KG1 (cell line): ENCODE results near the gene SSR2.
"Not testable (repeated sequence)": the region's sequence is repeated elsewhere in the genome, so short reads cannot be mapped to it uniquely, and the experiment has no call there.

Source experiments
- DNase-seq: peaks from one replicate; lab custom pipeline; 2025; lab: John Stamatoyannopoulos, UW

SSR2 gene

DNA sequence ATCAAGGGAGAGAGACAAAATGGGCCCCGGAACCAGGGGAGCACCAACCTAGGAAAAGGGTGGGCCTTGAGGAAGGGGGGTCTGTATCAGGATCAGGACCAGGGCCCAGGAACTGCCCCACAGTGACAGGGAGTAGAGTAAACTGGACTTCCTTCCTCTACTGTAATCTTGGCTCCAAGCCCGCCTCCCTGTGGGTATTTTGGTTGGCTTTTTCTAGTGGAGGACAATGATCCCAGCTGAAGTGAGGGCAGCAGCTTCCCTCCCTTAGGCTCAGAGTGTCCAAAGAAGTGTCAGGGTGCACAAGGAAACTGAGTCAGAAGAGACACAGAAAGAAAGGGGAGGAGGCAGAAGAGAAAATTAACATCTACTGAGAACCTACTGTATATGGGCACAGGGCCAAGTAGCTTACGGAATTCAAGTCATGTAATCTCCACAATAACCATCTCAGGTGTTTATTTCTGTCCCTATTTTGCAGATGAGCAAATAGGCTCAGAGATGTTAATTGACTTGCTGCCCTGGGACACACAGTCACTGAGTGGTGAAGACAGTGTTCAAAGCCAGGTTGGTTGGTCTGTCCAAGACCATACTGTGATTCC lies 28.0 kb upstream of the SSR2 start:
- DNase-seq, result no peak

DNA sequence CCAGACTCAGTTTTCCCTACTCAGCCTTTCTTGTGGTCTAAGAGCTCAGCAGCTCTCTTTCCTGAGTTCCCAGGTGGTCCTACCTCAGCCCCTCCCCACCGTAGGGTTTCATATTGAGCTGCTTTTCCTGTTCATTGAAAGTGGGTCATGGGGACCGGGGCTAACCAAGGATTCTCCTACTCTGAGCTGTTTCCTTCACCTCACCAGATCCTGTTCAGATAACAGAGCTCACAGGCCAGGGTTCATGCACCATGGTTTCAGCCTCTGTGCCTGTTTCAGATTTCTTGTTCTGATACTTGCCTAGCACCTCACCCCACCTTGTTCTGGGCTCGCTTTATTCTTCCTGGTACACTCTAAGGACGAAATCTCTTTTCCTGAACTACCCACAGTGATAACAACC lies 24.3 kb upstream of the SSR2 start:
- no peak for DNase-seq

GRCh38 chr1:156042828-156043227 lies 22.1 kb upstream of the SSR2 start:
- DNase-seq, result no peak

DNA sequence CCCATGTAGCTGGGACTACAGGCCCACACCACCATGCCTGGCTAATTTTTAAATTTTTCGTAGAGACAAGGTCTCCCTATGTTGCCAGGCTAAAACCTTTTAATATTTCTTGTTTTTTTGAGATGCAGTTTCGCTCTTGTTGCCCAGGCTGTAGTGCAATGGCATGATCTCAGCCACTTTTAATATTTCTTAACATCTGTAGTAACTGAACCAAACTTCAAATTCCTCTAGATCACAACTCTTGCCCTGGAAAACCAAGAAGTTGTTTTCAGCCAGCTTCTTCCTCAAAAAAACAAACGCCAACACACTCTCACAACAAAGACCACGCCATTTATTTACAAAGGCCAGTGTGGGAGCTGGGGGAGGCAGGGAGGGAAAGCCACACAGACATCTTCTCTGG lies 14.2 kb upstream of the SSR2 start:
- not testable (repeated sequence) for DNase-seq

DNA sequence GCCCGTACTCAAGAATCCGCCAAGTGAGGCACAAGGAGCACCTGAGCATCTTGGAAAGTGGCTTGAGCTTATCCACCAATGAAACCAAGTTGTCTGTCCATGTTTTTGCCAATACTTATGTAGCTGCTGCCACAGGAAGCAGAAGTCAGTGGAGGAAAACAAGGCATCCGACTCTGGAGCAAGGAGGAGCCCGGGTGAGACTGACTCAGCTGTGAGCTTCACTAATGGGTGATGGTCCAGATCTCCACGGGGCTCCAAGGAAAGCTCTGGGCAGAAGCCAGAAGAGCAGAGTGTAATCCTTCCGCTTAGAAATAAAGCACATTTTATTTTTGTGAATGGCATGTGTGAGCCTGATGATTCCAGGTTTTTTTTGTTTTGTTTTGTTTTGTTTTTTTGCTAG lies 12.3 kb upstream of the SSR2 start:
- DNase-seq, result no peak

DNA sequence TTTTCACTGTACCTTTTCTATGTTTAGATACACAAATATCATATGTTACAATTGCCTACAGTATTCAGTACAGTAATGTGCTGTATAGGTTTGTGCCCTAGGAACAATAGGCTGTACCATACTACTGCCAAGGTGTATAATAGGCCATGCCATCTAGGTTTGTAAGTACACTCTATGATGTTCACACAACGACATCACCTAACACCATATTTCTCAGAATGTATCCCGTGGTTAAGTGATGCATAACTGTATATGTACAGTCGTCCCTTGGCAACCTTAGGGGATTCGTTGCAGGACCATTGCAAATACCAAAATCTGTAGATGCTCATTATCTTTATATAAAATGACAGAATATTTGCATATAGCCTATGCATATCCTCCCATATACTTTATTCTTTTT lies 5.8 kb upstream of the SSR2 start:
- DNase-seq, result no peak

GRCh38 chr1:156025876-156026275 lies 5.1 kb upstream of the SSR2 start:
- no peak for DNase-seq

DNA sequence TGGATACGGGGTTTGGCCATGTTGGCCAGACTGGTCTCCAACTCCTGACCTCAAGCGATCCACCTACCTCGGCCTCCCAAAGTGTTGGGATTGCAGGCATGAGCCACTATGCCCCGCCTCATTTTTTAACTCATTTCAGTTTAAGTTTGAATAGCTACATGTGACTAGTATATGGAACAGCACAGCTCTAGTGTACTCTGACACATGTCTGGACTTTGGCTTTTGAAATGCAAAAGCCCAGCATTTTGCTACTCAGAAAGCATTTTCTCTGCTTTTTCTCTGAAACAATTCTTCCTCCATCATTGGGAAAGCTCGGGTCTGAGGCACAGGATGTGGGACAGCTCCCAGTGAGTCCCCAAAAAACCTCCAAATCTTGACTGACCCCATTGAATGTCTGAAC lies 4.0 kb upstream of the SSR2 start:
- no peak for DNase-seq

DNA sequence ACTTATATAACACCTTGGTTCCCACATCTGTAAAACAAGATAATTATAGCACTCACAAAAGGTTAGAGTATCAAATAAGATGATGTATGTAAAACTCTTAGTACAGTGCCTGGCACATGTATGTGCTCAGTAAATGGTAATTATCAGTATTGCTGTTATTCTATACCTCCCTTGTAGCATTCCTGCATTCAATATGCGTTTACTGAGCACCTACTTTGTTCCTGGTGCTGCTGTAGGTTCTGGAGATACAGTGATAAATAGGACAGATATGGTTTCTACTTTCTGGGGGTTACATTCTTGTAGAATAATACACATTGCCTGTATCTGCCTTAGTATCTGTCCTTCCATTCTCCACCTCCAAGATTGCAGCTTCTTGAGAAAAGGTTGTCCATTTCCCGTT lies 1.2 kb upstream of the SSR2 start:
- no peak for DNase-seq

GRCh38 chr1:156021093-156021428 lies 310 bp upstream of the SSR2 start:
- DNase-seq, result no peak

- DNase-seq, result no peak
Measured at GRCh38 chr1:156019946-156020292, 832 bp downstream of the SSR2 start.

DNA sequence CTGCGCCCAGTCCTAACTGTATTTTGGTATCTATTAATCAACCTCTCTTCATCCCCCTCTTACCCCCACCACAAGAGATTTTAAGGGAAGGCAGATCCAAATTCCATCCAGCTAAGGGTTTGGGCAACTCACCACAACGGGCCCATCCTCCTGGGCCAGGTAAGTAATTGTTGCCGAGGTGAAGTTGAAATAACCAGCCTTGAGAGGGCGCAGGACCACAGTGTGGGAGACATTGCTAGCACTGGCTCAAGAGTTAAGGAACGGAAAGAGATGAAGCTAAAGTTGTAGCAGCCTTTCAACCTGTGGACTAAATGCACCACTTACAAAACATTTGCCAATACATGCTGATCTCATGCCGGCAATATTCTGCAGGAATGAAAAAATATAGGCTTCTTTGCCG lies 5.9 kb downstream of the SSR2 start:
- DNase-seq, result no peak

- DNase-seq, result no peak
Measured at GRCh38 chr1:156012051-156012817, 8.5 kb downstream of the SSR2 start.

DNA sequence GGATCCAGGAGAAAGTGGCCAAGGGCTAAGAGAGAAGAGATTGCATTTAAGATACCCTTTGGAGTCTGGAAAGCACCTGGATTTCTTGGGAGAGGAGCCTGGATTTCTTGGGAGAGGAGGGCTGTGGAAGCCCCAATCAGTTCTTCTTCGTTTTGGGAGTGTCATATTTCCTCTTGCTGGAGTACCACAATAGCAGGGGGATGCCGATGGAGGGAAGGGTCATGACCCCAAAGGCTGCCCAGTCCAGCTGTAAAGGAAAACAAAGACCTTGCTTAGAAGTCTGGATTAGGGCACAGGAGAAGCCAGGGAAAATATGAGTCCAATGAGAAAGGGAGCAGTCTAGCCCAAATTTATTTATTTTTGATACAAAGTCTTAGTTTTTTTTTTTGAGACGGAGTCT lies 11.3 kb downstream of the SSR2 start:
- no peak for DNase-seq

DNA sequence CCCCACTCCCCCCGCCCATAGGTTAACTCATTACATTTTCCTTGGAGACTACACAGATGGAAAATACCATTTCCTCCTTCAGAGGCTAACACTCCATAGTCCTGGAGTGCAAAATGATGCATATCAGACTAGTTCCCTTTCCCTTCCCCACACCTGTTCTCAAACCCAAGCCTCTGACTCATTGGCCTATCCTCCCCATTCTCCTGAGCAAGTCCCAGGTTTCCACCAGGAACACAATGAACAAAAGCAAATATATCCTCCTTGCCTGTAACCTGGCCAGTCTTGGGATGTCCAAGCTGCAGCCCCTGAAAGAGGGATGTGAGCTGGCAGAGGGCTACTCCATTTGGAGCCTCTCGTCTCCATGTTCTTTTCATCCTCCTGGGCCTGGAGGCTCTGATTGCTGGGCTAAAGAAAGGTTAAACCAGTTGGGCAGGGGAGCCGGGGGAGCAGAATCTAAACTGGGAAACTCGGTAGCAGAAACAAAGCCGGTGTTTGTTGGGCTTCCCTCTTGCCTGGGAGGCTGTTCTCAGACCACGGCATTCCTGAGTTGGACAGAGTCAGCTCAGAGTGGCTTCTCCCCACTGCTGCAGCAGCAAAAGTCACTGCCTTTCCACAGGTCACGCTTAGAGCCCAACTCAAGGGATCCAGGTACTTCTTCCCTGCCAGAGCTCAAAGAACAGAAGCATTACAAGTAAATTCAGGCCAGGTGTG lies 13.9 kb downstream of the SSR2 start:
- DNase-seq, result no peak

DNA sequence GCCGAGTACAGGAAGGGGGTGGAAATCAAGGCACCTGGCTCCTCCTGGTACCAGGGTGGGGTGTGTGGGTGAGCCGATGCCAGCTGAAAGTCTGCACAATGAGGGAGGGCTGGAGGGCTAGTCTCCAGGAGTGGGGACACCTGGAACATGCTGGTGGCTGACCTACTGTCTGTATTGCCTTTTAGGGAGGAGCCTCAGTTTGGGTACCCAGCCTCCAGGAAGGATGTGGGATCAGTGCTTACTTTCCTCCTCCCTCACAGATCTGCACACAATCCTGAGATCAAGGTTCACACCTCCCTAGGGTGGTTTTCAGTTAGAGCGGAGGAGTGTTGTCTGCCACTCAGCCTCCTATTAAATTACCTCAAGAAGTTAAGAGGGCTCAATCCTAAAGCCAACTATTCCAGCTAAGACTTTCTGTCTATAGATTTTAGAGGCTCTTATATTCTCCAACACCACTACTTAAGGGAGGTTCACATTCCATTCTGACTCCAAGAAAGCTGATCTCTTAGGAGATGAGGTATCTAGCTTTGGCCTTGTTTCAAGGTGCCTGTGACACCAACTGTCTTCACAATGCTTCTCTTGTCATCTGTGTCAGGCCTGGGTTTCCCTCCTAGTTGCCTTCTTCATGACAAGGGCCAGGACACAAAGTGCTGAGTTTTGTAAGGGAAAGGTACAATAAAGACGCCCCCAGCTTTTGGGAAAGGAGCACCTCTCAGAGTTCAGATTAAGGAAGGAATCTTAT lies 15.7 kb downstream of the SSR2 start:
- DNase-seq, result no peak

GRCh38 chr1:156003923-156004188 lies 16.9 kb downstream of the SSR2 start:
- DNase-seq, result no peak

- no peak for DNase-seq
Measured at GRCh38 chr1:156002188-156002911, 18.4 kb downstream of the SSR2 start.

DNA sequence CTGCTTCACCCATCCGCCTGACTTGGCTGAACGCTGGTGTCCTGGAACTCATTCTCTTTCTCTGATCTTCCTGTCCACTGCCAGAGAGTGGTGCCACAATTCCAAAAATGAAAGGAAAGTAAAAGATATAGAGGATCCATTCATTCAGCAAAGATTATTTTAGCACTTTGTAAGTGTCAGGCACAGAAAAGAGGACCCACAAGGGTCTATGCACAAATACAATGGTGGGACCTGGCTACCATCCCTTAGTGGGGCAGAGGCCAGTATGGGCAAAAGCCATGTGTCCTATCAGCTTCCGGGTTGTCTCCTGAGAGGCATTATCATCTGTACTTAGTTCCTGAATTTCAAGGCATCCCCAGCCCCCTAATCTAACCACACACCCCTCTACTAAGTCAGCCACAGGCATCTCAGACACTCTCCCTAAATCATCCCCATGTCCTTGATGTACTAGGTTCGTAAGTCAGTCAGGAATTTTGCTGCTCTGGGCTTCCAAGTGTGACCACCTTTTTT lies 19.0 kb downstream of the SSR2 start:
- no peak for DNase-seq

- DNase-seq, result no peak
Measured at GRCh38 chr1:156001021-156001661, 19.6 kb downstream of the SSR2 start.

- DNase-seq, result no peak
Measured at GRCh38 chr1:155999964-156000363, 20.8 kb downstream of the SSR2 start.

DNA sequence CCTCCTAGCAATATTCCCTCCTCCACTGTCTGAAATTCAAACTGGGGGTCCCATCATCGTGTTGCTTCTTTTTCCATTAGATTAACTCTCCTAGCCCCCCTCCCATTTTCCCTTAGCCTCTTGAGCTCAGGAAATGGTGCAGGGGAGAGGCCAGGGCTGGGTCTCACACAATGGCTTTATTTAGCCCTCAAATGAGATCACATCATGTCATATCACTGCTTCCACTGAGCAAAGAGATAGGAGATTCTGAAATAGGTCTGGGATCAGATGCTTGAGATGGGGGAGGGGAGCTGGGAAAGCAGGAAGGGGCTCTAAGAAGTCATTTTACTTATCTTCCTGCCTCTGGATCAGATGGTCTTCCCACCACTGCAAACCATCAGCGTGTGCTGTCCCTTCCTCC lies 24.6 kb downstream of the SSR2 start:
- DNase-seq, result no peak
